ENCODE data around the gene HS6ST2.

DNA sequence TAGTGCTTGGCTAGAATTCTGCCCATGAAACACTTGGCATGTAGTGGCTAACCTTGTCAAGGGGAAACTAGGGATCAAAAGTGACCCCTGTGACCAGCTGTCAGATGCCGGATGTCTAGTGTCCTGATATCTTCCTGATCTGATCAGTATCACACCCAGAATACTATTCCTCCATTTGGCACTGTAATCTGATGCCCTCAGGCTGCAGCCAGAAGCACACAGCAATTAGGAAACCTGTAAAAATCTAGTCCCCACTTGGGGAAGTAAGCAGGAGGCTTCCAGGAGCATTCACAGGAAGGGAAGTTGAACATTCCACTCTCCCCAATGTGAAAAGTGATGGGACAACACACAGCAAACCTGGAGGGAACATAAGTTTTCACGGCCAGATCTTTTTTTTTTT, 125.1 kb downstream of the HS6ST2 start:
- TF ChIP-seq POLR2AphosphoS5 (IDR thresholded peaks at IDR 0.05; ENCODE audit: low read length) (no peak), ZSCAN29 (IDR thresholded peaks at IDR 0.05) (no peak), RAD21 (IDR thresholded peaks at IDR 0.05; ENCODE audit: insufficient read depth, low read depth, low read length) (no peak), CHD2 (IDR thresholded peaks at IDR 0.05; ENCODE audit: borderline replicate concordance, low read depth, low read length) (no peak), JUND (IDR thresholded peaks at IDR 0.05; ENCODE audit: low read depth, low read length) (no peak), CBX3 (IDR thresholded peaks at IDR 0.05; ENCODE audit: borderline replicate concordance, low read depth) (no peak), RAD51 (IDR thresholded peaks at IDR 0.05) (no peak), CBFB (IDR thresholded peaks at IDR 0.05; ENCODE audit: low read depth) (no peak)
- TF ChIP-seq, protein P1, sequence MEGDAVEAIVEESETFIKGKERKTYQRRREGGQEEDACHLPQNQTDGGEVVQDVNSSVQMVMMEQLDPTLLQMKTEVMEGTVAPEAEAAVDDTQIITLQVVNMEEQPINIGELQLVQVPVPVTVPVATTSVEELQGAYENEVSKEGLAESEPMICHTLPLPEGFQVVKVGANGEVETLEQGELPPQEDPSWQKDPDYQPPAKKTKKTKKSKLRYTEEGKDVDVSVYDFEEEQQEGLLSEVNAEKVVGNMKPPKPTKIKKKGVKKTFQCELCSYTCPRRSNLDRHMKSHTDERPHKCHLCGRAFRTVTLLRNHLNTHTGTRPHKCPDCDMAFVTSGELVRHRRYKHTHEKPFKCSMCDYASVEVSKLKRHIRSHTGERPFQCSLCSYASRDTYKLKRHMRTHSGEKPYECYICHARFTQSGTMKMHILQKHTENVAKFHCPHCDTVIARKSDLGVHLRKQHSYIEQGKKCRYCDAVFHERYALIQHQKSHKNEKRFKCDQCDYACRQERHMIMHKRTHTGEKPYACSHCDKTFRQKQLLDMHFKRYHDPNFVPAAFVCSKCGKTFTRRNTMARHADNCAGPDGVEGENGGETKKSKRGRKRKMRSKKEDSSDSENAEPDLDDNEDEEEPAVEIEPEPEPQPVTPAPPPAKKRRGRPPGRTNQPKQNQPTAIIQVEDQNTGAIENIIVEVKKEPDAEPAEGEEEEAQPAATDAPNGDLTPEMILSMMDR (IDR thresholded peaks at IDR 0.05 in 2 of 3, conservative IDR thresholded peaks at IDR 0.05 in 1 of 3; ENCODE audit: control insufficient read depth in 2 of 3, extremely low read depth in 1 of 3, insufficient read depth in 1 of 3, low read depth in 3 of 3, low read length in 3 of 3): no peak

All from GM12878 (cell line).